Stomach (tissue), 9 donors: Measurements from ENCODE around the gene WNK1. TPM values are rescaled to one million over a fixed set of nuclear protein-coding genes. Genes with fewer than 3 reads are reported as not detected.

Source experiments
- DNase-seq, 2 donors: peaks; one replicate each; pipeline versions ENCODE4 v3.0.0 to v3.0.0-alpha.2; 2013 to 2019
- H3K27ac ChIP-seq, 5 donors: fragments of 200-600 bp in 4 of 5; sonication (generic) in 4 of 5; one replicate each; pipeline ENCODE4 v1.5.1; 2013 to 2019; ENCODE audit warnings: mild to moderate bottlenecking in 1 of 5, moderate library complexity in 1 of 5
- H3K27me3 ChIP-seq, 3 donors: fragments of 200-600 bp; sonication (generic); one replicate each; pipeline ENCODE4 v1.5.1; 2017 to 2019; ENCODE audit warnings: mixed run types in 1 of 3
- H3K36me3 ChIP-seq, 4 donors: fragments of 200-600 bp; sonication (generic); 1 replicate in 3 of 4; 2 replicates in 1 of 4; pipeline ENCODE4 v1.5.1; 2016 to 2019
- H3K4me1 ChIP-seq, 4 donors: fragments of 200-600 bp; sonication (generic); one replicate each; pipeline ENCODE4 v1.5.1; 2016 to 2019
- H3K4me3 ChIP-seq, 4 donors: fragments of 200-600 bp; sonication (generic) in 3 of 4; one replicate each; pipeline ENCODE4 v1.5.1; 2016 to 2019; ENCODE audit warnings: mild to moderate bottlenecking in 1 of 4
- H3K9me3 ChIP-seq, 4 donors: fragments of 200-600 bp; sonication (generic); one replicate each; pipeline ENCODE4 v1.5.1; 2016 to 2019
- CTCF ChIP-seq, 7 experiments: fragments of 450-650 bp in 4 of 7; fragments of 200-600 bp in 3 of 7; sonication (generic) in 3 of 7; IDR thresholded peaks; one replicate each; pipeline ENCODE4 v1.5.1; 2016 to 2019; ENCODE audit warnings: antibody characterized with exemption in 7 of 7, control low read depth in 2 of 7, mild to moderate bottlenecking in 1 of 7
- EP300 ChIP-seq: sonication (generic); formaldehyde crosslinking; IDR thresholded peaks from one replicate; pipeline ENCODE4 v1.6.1; 2017; ENCODE audit warnings: antibody characterized with exemption
- POLR2A ChIP-seq, 4 donors: fragments of 450-650 bp; IDR thresholded peaks; one replicate each; pipeline ENCODE4 v1.6.1; 2016; ENCODE audit warnings: antibody characterized with exemption in 4 of 4, control low read depth in 2 of 4, mild to moderate bottlenecking in 1 of 4, moderate library complexity in 1 of 4
- POLR2AphosphoS5 ChIP-seq, 3 donors: sonication (generic); formaldehyde crosslinking; IDR thresholded peaks; one replicate each; pipeline ENCODE4 v1.6.1; 2016; ENCODE audit warnings: antibody characterized with exemption in 3 of 3
- WGBS, 5 donors: extraction: QIAGEN DNeasy Blood & Tissue Kit in 3 of 5; methylation state at CpG; one replicate each; pipeline versions ENCODE4 v1.1.5 to v1.1.7; 2013 to 2018; 5-methylcytosine and 5-hydroxymethylcytosine counted together
- intact Hi-C: fragments of 100-400 bp; cut with DNase I; formaldehyde crosslinking; loops from one replicate; pipeline ENCODE4 v1.15.1; 2023; ENCODE audit warnings: low total_unique reads
- polyA plus RNA-seq, 3 donors: library from polyadenylated mRNA; stranded (reverse); fragments of 200-250 nt; gene quantifications; one replicate each; pipeline ENCODE4 v1.2.3, GENCODE V29; 2013
- total RNA-seq, 5 donors: library from RNA; depleted of rRNA; stranded (reverse); fragments of >200 nt; gene quantifications; one replicate each; pipeline versions ENCODE4 v1.1.0 to v1.2.3, GENCODE V29; 2014 to 2016
- donor health status: healthy with polysubstance abuse.
- donor health status: Bipolar disorder and iron deficiency.
- donor health status: healthy.

The WNK1 gene
- total and polyA plus RNA-seq, 8 donors: 13.2 to 192 (median 84.5) TPM

- WGBS, 5 donors: 44 to 61% (median 50%) methylated on average over 10 of the region's 10 CpGs
Observed at GRCh38 chr12:911191-911826, 158.9 kb downstream of the WNK1 start.

GRCh38 chr12:912466-913235, 160.3 kb downstream of the WNK1 start:
- Histone ChIP-seq H3K27me3 (no peaks in the 10 kb centered on the region), H3K36me3 (peaks cover 51 to 99% (median 94%) of the 10 kb centered on the region in 4 donors), H3K27ac (no peak overlapping the region), H3K4me1 (peaks cover 0 to 37% (median 12%) of the 10 kb centered on the region in 4 donors), H3K9me3 (no peaks in the 10 kb centered on the region), H3K4me3 (no peak overlapping the region)
- intact Hi-C loops: no loop called here
- 81 to 84% (median 83%) methylated on average over 7 of the region's 7 CpGs for WGBS, 5 donors
- TF ChIP-seq CTCF (IDR thresholded peaks at IDR 0.05): no peak
- TF ChIP-seq POLR2A (IDR thresholded peaks at IDR 0.05): no peak
- no peak for TF ChIP-seq POLR2AphosphoS5 (IDR thresholded peaks at IDR 0.05)
- TF ChIP-seq EP300: no peak
- DNase-seq: no peak

More at GRCh38 chr12:911191-911826, 158.9 kb downstream of the WNK1 start:
- Histone ChIP-seq H3K9me3 (no peaks in the 10 kb centered on the region), H3K36me3 (peaks cover 45 to 100% (median 96%) of the 10 kb centered on the region in 4 donors), H3K4me3 (no peak overlapping the region), H3K4me1 (peaks cover 0 to 35% (median 8%) of the 10 kb centered on the region in 4 donors), H3K27ac (no peak overlapping the region), H3K27me3 (no peaks in the 10 kb centered on the region)
- DNase-seq: peak in 1 of 2 donors; percentile 30
- intact Hi-C loops: no loop called here
- no peak for TF ChIP-seq EP300
- TF ChIP-seq CTCF (IDR thresholded peaks at IDR 0.05): no peak
- no peak for TF ChIP-seq POLR2A (IDR thresholded peaks at IDR 0.05)
- no peak for TF ChIP-seq POLR2AphosphoS5 (IDR thresholded peaks at IDR 0.05)

- H3K4me3 ChIP-seq: no peak overlapping the region
- H3K27me3 ChIP-seq: no peaks in the 10 kb centered on the region
- 79 to 89% (median 85%) methylated on average over 14 to 15 of the region's 15 CpGs for WGBS, 5 donors
- peaks cover 0 to 37% (median 12%) of the 10 kb centered on the region in 4 donors for H3K4me1 ChIP-seq
- no peak for DNase-seq
- no peaks in the 10 kb centered on the region for H3K9me3 ChIP-seq
- peaks cover 47 to 99% (median 92%) of the 10 kb centered on the region in 4 donors for H3K36me3 ChIP-seq
- peak overlapping the region in 2 of 5 donors; percentile 13 to 25 for H3K27ac ChIP-seq
- intact Hi-C loops: no loop called here
- TF ChIP-seq POLR2AphosphoS5 (IDR thresholded peaks at IDR 0.05) (no peak), POLR2A (IDR thresholded peaks at IDR 0.05) (no peak), EP300 (no peak), CTCF (IDR thresholded peaks at IDR 0.05) (no peak)
Observed at GRCh38 chr12:913919-914698, 161.7 kb downstream of the WNK1 start.

- intact Hi-C loops: no loop called here
- Histone ChIP-seq H3K36me3 (peaks cover 47 to 92% (median 90%) of the 10 kb centered on the region in 4 donors), H3K9me3 (no peaks in the 10 kb centered on the region), H3K4me1 (peaks cover 0 to 37% (median 12%) of the 10 kb centered on the region in 4 donors), H3K27ac (no peak overlapping the region), H3K27me3 (no peaks in the 10 kb centered on the region), H3K4me3 (no peak overlapping the region)
- no peak for TF ChIP-seq EP300
- TF ChIP-seq POLR2A (IDR thresholded peaks at IDR 0.05): no peak
- no peak for TF ChIP-seq CTCF (IDR thresholded peaks at IDR 0.05)
- no peak for TF ChIP-seq POLR2AphosphoS5 (IDR thresholded peaks at IDR 0.05)
- no peak for DNase-seq
- WGBS, 5 donors: 72 to 77% (median 75%) methylated on average over 5 of the region's 5 CpGs
Observed at GRCh38 chr12:915090-915489, 162.7 kb downstream of the WNK1 start.
